ENCODE measurements around the gene SETSIP. TPM values are rescaled to one million over a fixed set of nuclear protein-coding genes. Genes with fewer than 3 reads are reported as not detected.
"Not testable (repeated sequence)": the region's sequence is repeated elsewhere in the genome, so short reads cannot be mapped to it uniquely, and the experiment has no call there.

SETSIP gene
- total RNA-seq, 1 donor from 2014 or later: not detected

- H3K27me3 ChIP-seq: no peaks in the 10 kb centered on the region
- no peaks in the 10 kb centered on the region for H3K4me1 ChIP-seq
- intact Hi-C loops (cut with DNase I): no loop called here
- no peak overlapping the region for H3K27ac ChIP-seq
- no peak for TF ChIP-seq CTCF (IDR thresholded peaks at IDR 0.05)
- H3K36me3 ChIP-seq: no peaks in the 10 kb centered on the region
- no peaks in the 10 kb centered on the region for H3K9me3 ChIP-seq
- no peak overlapping the region for H3K4me3 ChIP-seq
- no peak for DNase-seq (ENCODE audit: low spot score in 2 of 2)
Measured at GRCh38 chr1:92026806-92027205, 48.4 kb downstream of the SETSIP start.

GRCh38 chr1:92026042-92026441 lies 49.2 kb downstream of the SETSIP start:
- H3K27ac ChIP-seq; H3K4me3 ChIP-seq; H3K4me1 ChIP-seq; DNase-seq (ENCODE audit: low spot score in 2 of 2); H3K9me3 ChIP-seq; intact Hi-C loops (cut with DNase I); H3K36me3 ChIP-seq; H3K27me3 ChIP-seq: not testable (repeated sequence)

Other genes starting within 250 kb of the SETSIP start
- gene TGFBR3, start 189.3 kb downstream of the SETSIP start, total RNA-seq: 127 TPM
- gene BRDT, start 126.0 kb downstream of the SETSIP start, total RNA-seq: not detected
- gene EPHX4, start 45.4 kb downstream of the SETSIP start, total RNA-seq: not detected
- 3.6 TPM for gene BTBD8, start 4.9 kb upstream of the SETSIP start, total RNA-seq
- not detected for gene C1orf146, start 142.5 kb upstream of the SETSIP start, total RNA-seq
- gene GLMN, start 223.6 kb upstream of the SETSIP start, total RNA-seq: 9.8 TPM
- gene RPAP2, start 223.6 kb upstream of the SETSIP start, total RNA-seq: 1.5 TPM